ENCODE results near the gene HNRNPA3. TPM values are rescaled to one million over a fixed set of nuclear protein-coding genes. Genes with fewer than 3 reads are reported as not detected.

The HNRNPA3 gene
- polyA plus RNA-seq, 1 donor from 2014 or later = 134 TPM

DNA sequence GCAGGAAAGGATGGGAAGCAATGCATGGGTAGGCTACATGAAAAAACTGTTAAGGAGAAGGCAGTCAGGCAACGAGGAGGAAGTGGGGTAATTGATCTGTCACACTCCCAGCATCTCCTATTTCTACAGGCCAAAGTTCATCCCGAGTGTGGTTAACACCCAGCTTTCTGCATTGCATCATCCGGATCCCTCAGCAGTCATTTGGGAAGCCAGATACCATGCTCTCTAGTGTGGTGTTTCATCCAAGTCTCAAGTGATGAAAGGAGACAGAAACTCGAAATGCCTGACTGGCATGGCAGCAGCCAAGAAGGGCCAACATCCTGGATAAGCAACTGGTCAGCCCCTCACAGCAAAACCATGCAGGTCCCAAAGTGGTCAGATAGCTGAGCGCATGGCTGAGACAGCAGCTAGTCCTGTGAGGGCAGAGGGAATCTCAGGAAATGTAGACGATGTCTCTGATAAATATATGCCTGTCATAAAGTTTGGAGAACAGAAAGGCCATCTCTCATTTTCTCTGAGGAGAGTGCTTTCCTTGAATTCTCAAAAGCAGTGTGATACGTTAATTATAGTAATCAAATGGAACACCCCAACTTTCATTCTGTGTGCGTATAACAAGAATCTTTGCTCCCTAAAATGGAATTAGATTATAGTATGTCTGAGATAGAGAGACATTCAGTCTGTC lies 24.8 kb upstream of the HNRNPA3 start:
- no peak overlapping the region for H3K4me2 ChIP-seq (ENCODE audit: low read length)
- TF ChIP-seq, protein P1, sequence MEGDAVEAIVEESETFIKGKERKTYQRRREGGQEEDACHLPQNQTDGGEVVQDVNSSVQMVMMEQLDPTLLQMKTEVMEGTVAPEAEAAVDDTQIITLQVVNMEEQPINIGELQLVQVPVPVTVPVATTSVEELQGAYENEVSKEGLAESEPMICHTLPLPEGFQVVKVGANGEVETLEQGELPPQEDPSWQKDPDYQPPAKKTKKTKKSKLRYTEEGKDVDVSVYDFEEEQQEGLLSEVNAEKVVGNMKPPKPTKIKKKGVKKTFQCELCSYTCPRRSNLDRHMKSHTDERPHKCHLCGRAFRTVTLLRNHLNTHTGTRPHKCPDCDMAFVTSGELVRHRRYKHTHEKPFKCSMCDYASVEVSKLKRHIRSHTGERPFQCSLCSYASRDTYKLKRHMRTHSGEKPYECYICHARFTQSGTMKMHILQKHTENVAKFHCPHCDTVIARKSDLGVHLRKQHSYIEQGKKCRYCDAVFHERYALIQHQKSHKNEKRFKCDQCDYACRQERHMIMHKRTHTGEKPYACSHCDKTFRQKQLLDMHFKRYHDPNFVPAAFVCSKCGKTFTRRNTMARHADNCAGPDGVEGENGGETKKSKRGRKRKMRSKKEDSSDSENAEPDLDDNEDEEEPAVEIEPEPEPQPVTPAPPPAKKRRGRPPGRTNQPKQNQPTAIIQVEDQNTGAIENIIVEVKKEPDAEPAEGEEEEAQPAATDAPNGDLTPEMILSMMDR (IDR thresholded peaks at IDR 0.05; ENCODE audit: poor library complexity, severe bottlenecking) = no peak
- no peak for TF ChIP-seq MXI1 (conservative IDR thresholded peaks at IDR 0.05; ENCODE audit: poor library complexity, severe bottlenecking)
- no peak for TF ChIP-seq EP300 (conservative IDR thresholded peaks at IDR 0.05; ENCODE audit: poor library complexity, severe bottlenecking)
- TF ChIP-seq POLR2AphosphoS5 (IDR thresholded peaks at IDR 0.05) = no peak
- no peak for TF ChIP-seq TAF1 (IDR thresholded peaks at IDR 0.05; ENCODE audit: low read depth)
- no peak for TF ChIP-seq SMC3 (conservative IDR thresholded peaks at IDR 0.05; ENCODE audit: poor library complexity)
- TF ChIP-seq RAD21 (conservative IDR thresholded peaks at IDR 0.05) = no peak
- TF ChIP-seq, protein P2, sequence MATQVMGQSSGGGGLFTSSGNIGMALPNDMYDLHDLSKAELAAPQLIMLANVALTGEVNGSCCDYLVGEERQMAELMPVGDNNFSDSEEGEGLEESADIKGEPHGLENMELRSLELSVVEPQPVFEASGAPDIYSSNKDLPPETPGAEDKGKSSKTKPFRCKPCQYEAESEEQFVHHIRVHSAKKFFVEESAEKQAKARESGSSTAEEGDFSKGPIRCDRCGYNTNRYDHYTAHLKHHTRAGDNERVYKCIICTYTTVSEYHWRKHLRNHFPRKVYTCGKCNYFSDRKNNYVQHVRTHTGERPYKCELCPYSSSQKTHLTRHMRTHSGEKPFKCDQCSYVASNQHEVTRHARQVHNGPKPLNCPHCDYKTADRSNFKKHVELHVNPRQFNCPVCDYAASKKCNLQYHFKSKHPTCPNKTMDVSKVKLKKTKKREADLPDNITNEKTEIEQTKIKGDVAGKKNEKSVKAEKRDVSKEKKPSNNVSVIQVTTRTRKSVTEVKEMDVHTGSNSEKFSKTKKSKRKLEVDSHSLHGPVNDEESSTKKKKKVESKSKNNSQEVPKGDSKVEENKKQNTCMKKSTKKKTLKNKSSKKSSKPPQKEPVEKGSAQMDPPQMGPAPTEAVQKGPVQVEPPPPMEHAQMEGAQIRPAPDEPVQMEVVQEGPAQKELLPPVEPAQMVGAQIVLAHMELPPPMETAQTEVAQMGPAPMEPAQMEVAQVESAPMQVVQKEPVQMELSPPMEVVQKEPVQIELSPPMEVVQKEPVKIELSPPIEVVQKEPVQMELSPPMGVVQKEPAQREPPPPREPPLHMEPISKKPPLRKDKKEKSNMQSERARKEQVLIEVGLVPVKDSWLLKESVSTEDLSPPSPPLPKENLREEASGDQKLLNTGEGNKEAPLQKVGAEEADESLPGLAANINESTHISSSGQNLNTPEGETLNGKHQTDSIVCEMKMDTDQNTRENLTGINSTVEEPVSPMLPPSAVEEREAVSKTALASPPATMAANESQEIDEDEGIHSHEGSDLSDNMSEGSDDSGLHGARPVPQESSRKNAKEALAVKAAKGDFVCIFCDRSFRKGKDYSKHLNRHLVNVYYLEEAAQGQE (IDR thresholded peaks at IDR 0.05; ENCODE audit: borderline replicate concordance) = no peak
- TF ChIP-seq EZH2 (IDR thresholded peaks at IDR 0.05; ENCODE audit: borderline replicate concordance, insufficient read depth, low read length, poor library complexity, severe bottlenecking) = no peak
- no peaks in the 10 kb centered on the region for H4K20me1 ChIP-seq (ENCODE audit: insufficient read depth)
- H3K9ac ChIP-seq (ENCODE audit: low read length) = no peak overlapping the region
- no peaks in the 10 kb centered on the region for H3K36me3 ChIP-seq (ENCODE audit: insufficient read depth, low read length)
- no peaks in the 10 kb centered on the region for H3K27me3 ChIP-seq (ENCODE audit: insufficient read depth, low read depth, low read length)
- H3K27ac ChIP-seq (ENCODE audit: low read length) = no peak overlapping the region
- H3K9me3 ChIP-seq (ENCODE audit: low read length) = no peaks in the 10 kb centered on the region
- H3K79me2 ChIP-seq (replicated peaks; ENCODE audit: insufficient read depth, low read length) = no peaks in the 10 kb centered on the region
- H2AFZ ChIP-seq (ENCODE audit: low read depth, low read length) = no peak overlapping the region
- H3K9me2 ChIP-seq (ENCODE audit: insufficient read depth, low read length) = no peaks in the 10 kb centered on the region
- no peaks in the 10 kb centered on the region for H3F3A ChIP-seq (ENCODE audit: insufficient read depth, low read length, poor library complexity, severe bottlenecking)
- no peak overlapping the region for H3K4me3 ChIP-seq (ENCODE audit: low read length)

DNA sequence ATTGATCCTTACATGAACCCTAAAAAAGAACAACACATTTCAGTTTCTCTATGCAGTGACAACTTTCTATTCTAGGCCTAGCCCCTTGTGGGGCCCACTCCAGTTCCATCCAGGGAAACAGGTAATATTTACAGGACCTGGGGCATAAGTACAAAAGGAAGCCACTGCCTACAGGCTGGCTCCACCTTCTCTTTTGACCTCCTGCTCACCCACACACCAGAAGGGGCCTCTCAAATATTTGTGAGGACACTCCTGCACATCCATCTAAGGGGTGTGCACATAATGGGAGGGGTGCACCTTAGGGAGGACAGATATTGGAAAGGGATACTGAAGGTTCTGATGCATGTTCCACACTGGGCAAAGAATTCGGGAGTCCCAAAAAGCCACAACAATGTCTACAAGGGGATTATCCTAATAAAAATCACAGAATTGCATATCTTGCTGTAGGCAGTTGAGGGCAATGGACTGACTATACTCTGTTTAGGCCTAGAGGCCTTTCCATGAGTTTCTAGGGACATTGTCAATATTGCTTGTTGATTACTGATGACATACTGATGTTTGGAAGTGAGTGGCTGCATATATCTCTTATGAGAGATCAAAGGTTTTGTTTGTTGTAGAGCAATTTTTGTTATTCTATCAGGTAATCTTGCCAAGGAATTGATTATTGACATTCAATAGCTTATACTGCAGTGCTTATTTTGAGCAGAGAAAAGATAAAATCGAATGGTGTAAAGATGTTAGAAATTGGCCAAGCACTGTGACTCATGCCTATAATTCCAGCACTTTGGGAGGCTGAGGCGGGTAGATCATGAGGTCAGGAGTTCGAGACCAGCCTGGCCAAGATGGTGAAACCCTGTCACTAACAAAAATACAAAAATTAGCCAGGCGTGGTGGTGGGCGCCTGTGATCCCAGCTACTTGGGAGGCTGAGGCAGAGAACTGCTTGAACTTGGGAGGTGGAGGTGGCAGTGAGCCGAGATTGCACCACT lies 23.8 kb upstream of the HNRNPA3 start:
- Histone ChIP-seq H3K27ac (ENCODE audit: low read length) (no peak overlapping the region), H3K9ac (ENCODE audit: low read length) (no peak overlapping the region), H3F3A (ENCODE audit: insufficient read depth, low read length, poor library complexity, severe bottlenecking) (no peaks in the 10 kb centered on the region), H3K79me2 (replicated peaks; ENCODE audit: insufficient read depth, low read length) (no peaks in the 10 kb centered on the region), H3K36me3 (ENCODE audit: insufficient read depth, low read length) (no peaks in the 10 kb centered on the region), H3K4me3 (ENCODE audit: low read length) (no peak overlapping the region), H3K9me2 (ENCODE audit: insufficient read depth, low read length) (no peaks in the 10 kb centered on the region), H2AFZ (ENCODE audit: low read depth, low read length) (no peak overlapping the region), H4K20me1 (ENCODE audit: insufficient read depth) (no peaks in the 10 kb centered on the region), H3K4me2 (ENCODE audit: low read length) (no peak overlapping the region), H3K9me3 (ENCODE audit: low read length) (no peaks in the 10 kb centered on the region), H3K27me3 (ENCODE audit: insufficient read depth, low read depth, low read length) (no peaks in the 10 kb centered on the region)
- TF ChIP-seq, protein P2 (IDR thresholded peaks at IDR 0.05; ENCODE audit: borderline replicate concordance) = no peak
- TF ChIP-seq, protein P1 (IDR thresholded peaks at IDR 0.05; ENCODE audit: poor library complexity, severe bottlenecking) = no peak
- no peak for TF ChIP-seq EZH2 (IDR thresholded peaks at IDR 0.05; ENCODE audit: borderline replicate concordance, insufficient read depth, low read length, poor library complexity, severe bottlenecking)
- TF ChIP-seq POLR2AphosphoS5 (IDR thresholded peaks at IDR 0.05) = no peak
- no peak for TF ChIP-seq RAD21 (conservative IDR thresholded peaks at IDR 0.05)
- TF ChIP-seq MXI1 (conservative IDR thresholded peaks at IDR 0.05; ENCODE audit: poor library complexity, severe bottlenecking) = no peak
- no peak for TF ChIP-seq TAF1 (IDR thresholded peaks at IDR 0.05; ENCODE audit: low read depth)
- TF ChIP-seq EP300 (conservative IDR thresholded peaks at IDR 0.05; ENCODE audit: poor library complexity, severe bottlenecking) = no peak
- no peak for TF ChIP-seq SMC3 (conservative IDR thresholded peaks at IDR 0.05; ENCODE audit: poor library complexity)
